A549 (cell line): Measurements from ENCODE around the gene KIAA0753. TPM values are rescaled to one million over a fixed set of nuclear protein-coding genes. Genes with fewer than 3 reads are reported as not detected.
"Not testable (repeated sequence)": the region's sequence is repeated elsewhere in the genome, so short reads cannot be mapped to it uniquely, and the experiment has no call there.

Source experiments
- ATAC-seq, 2 experiments: fragments of 200-7000 bp in 1 of 2; fragments of >200 bp in 1 of 2; cut with Nextera tagmentation in 1 of 2; cut with Tn5 transposase in 1 of 2; 3 replicates each; pipeline versions ENCODE4 v1.8.0 to v1.9.1; 2018 to 2020; ENCODE audit warnings: mild to moderate bottlenecking in 1 of 2, moderate library complexity in 1 of 2
- CTCF ChIA-PET: fragments of 300-600 bp; sonication (Branson Sonifier 250); formaldehyde crosslinking; extraction: SDS; loops from one replicate; lab custom pipeline; 2021; ENCODE audit warnings: antibody characterized with exemption, inconsistent platforms; lab: Yijun Ruan, JAX
- POLR2A ChIA-PET: fragments of 350-600 bp; formaldehyde crosslinking; extraction: SDS; loops from one replicate; lab custom pipeline; 2021; ENCODE audit warnings: antibody characterized with exemption, inconsistent platforms; lab: Yijun Ruan, JAX
- DNase-seq, 2 experiments: peaks; one replicate each; pipeline versions ENCODE4 v3.0.0 to v3.0.0-alpha.2; 2011 to 2016; ENCODE audit warnings: low read depth in 1 of 2, low spot score in 1 of 2
- FAIRE-seq: peaks from 2 replicates; lab custom pipeline; 2011; peaks lifted over from hg19 to GRCh38; lab: Jason Lieb, UNC
- H3K27ac ChIP-seq, 2 experiments: fragments of >200 bp; sonication (Bioruptor Twin); formaldehyde crosslinking; 3 replicates each; pipeline ENCODE4 v1.5.1; 2016 to 2017
- H3K4me1 ChIP-seq: fragments of >200 bp; sonication (Bioruptor Twin); formaldehyde crosslinking; 3 replicates; pipeline ENCODE4 v1.6.1; 2016
- H3K4me2 ChIP-seq: fragments of >200 bp; sonication (Bioruptor Twin); formaldehyde crosslinking; 3 replicates; pipeline ENCODE4 v1.6.1; 2016
- H3K4me3 ChIP-seq: fragments of >200 bp; sonication (Bioruptor Twin); formaldehyde crosslinking; 3 replicates; pipeline ENCODE4 v1.5.1; 2016
- H3K9me3 ChIP-seq: fragments of >200 bp; sonication (Bioruptor Twin); formaldehyde crosslinking; 3 replicates; pipeline ENCODE4 v1.6.1; 2016
- BCL3 ChIP-seq: fragments of >200 bp; sonication (Bioruptor Twin); formaldehyde crosslinking; IDR thresholded peaks from 3 replicates; pipeline ENCODE4 v1.6.1; 2016
- CBX2 ChIP-seq: fragments of 200-600 bp; sonication (generic); IDR thresholded peaks from 2 replicates; pipeline ENCODE4 v1.6.1; 2016; ENCODE audit warnings: low read depth, mild to moderate bottlenecking, borderline replicate concordance
- CHD2 ChIP-seq: fragments of 150-350 bp; IDR thresholded peaks from 2 replicates; pipeline ENCODE4 v1.6.1; 2014; ENCODE audit warnings: low read length; ENCODE audit not compliant: partially characterized antibody
- CTCF ChIP-seq: fragments of >200 bp; sonication (Bioruptor Twin); formaldehyde crosslinking; IDR thresholded peaks from 3 replicates; pipeline ENCODE4 v1.5.1; 2016
- E2F6 ChIP-seq: IDR thresholded peaks from 2 replicates; pipeline ENCODE4 v1.6.1; 2012; ENCODE audit warnings: low read depth, borderline replicate concordance
- EHF ChIP-seq: fragments of 250-450 bp; sonication (Bioruptor Pico); IDR thresholded peaks from 2 replicates; pipeline ENCODE4 v1.5.0; 2020; ENCODE audit warnings: mild to moderate bottlenecking
- EP300 ChIP-seq, 2 experiments: fragments of >200 bp; sonication (Bioruptor Twin); formaldehyde crosslinking; IDR thresholded peaks; 2 replicates in 1 of 2; 3 replicates in 1 of 2; pipeline ENCODE4 v1.6.1; 2016 to 2017
- FOSB ChIP-seq: fragments of 250-450 bp; sonication (Bioruptor Pico); IDR thresholded peaks from 2 replicates; pipeline ENCODE4 v1.5.0; 2020; ENCODE audit warnings: mild to moderate bottlenecking, moderate library complexity
- FOXS1 ChIP-seq: fragments of 250-450 bp; sonication (Bioruptor Pico); IDR thresholded peaks from 2 replicates; pipeline ENCODE4 v1.5.0; 2020; ENCODE audit warnings: mild to moderate bottlenecking, moderate library complexity
- GATA3 ChIP-seq: IDR thresholded peaks from 2 replicates; pipeline ENCODE4 v1.6.1; 2012; ENCODE audit warnings: borderline replicate concordance
- HMGXB4 ChIP-seq: fragments of 250-450 bp; sonication (Bioruptor Pico); IDR thresholded peaks from 2 replicates; pipeline ENCODE4 v1.5.0; 2021; ENCODE audit warnings: mild to moderate bottlenecking, moderate library complexity, borderline replicate concordance
- HOXB13 ChIP-seq: fragments of 250-450 bp; sonication (Bioruptor Pico); IDR thresholded peaks from 2 replicates; pipeline ENCODE4 v1.5.0; 2020; ENCODE audit warnings: low read depth, mild to moderate bottlenecking, moderate library complexity
- KDM5A ChIP-seq: fragments of 200-600 bp; sonication (generic); IDR thresholded peaks from 2 replicates; pipeline ENCODE4 v1.6.1; 2016; ENCODE audit warnings: antibody characterized with exemption, mild to moderate bottlenecking
- MYC ChIP-seq: IDR thresholded peaks from 2 replicates; pipeline ENCODE4 v1.6.1; 2012; ENCODE audit warnings: mild to moderate bottlenecking, inconsistent platforms, low read length, improper control_type of control experiment, borderline replicate concordance
- PHF8 ChIP-seq: fragments of 200-600 bp; sonication (generic); IDR thresholded peaks from 2 replicates; pipeline ENCODE4 v1.6.1; 2016; ENCODE audit warnings: low read depth, mild to moderate bottlenecking, antibody characterized with exemption, moderate library complexity, borderline replicate concordance
- POLR2A ChIP-seq: IDR thresholded peaks from 2 replicates; pipeline ENCODE4 v1.6.1; 2012; ENCODE audit warnings: mild to moderate bottlenecking, low read length
- RARB ChIP-seq: fragments of 250-450 bp; sonication (Bioruptor Pico); IDR thresholded peaks from 2 replicates; pipeline ENCODE4 v1.8.0; 2021; ENCODE audit warnings: mild to moderate bottlenecking, moderate library complexity
- TP53 ChIP-seq: fragments of 250-450 bp; sonication (Bioruptor Pico); IDR thresholded peaks from 2 replicates; pipeline ENCODE4 v1.5.0; 2021; ENCODE audit warnings: mild to moderate bottlenecking, moderate library complexity
- WGBS: methylation state at CpG from one replicate; pipeline ENCODE4 v1.1.6; 2017; ENCODE audit errors: missing lambda C conversion rate; 5-methylcytosine and 5-hydroxymethylcytosine counted together
- polyA plus RNA-seq, 4 experiments: library from polyadenylated mRNA; depleted of rRNA in 3 of 4; stranded (reverse); fragments of >200 nt; fragmentation: RNase III in 1 of 4; extraction: RNeasy Plus Mini Kit Qiagen cat#74134 plus additional on column Dnase treatment in 1 of 4; gene quantifications; 2 replicates in 3 of 4; 3 replicates in 1 of 4; pipeline ENCODE4 v1.2.3, GENCODE V29; 2011 to 2017

Gene KIAA0753
- polyA plus RNA-seq, 2 of the 4 experiments (the other 2 are of a cell fraction), result 13.6 to 15.2 TPM

GRCh38 chr17:6660805-6661463 is 20.4 kb upstream of the KIAA0753 start:
- peak; percentile 87 for FAIRE-seq
- POLR2A ChIA-PET, result interaction anchor here (0.7 kb wide), 1 partner anchor 19 kb away, joined by 3 read pairs; no protein-coding TSS in a partner anchor
- H3K4me2 ChIP-seq, result no peak overlapping the region
- CTCF ChIA-PET, result interaction anchor here (0.8 to 17.8 kb wide), 10 partner anchors 11 to 360 kb away, joined by 3 to 293 read pairs (median 4); partner anchors contain the start of genes RNASEK and SLC13A5
- no peak overlapping the region for H3K4me3 ChIP-seq
- TF ChIP-seq HOXB13 (CRISPR knock-in tag) (no peak), FOSB (no peak), POLR2A (no peak), TP53 (CRISPR knock-in tag) (no peak), GATA3 (no peak), RARB (CRISPR knock-in tag) (no peak), E2F6 (no peak)
- H3K9me3 ChIP-seq, result no peaks in the 10 kb centered on the region
- 34% methylated on average over 11 of the region's 11 CpGs for WGBS
- no peak for DNase-seq
- H3K27ac ChIP-seq, result no peak overlapping the region
- no peaks in the 10 kb centered on the region for H3K4me1 ChIP-seq
- ATAC-seq, result no peak

GRCh38 chr17:6660101-6660500 is 19.6 kb upstream of the KIAA0753 start:
- POLR2A ChIA-PET, result interaction anchor here (0.7 kb wide), 1 partner anchor 334 kb away, joined by 4 read pairs; no protein-coding TSS in a partner anchor
- ATAC-seq (no peak), FAIRE-seq (no peak), DNase-seq (no peak)
- H3K4me3 ChIP-seq, result no peak overlapping the region
- H3K4me1 ChIP-seq, result no peaks in the 10 kb centered on the region
- no peak overlapping the region for H3K27ac ChIP-seq
- CTCF ChIA-PET, result interaction anchor here (1.2 to 17.8 kb wide), 5 partner anchors 53 to 361 kb away, joined by 3 to 293 read pairs (median 18); partner anchors contain the start of genes RNASEK and SLC13A5
- H3K4me2 ChIP-seq, result no peak overlapping the region
- no peak for TF ChIP-seq KDM5A
- WGBS, result 61% methylated on average over 9 of the region's 9 CpGs
- no peaks in the 10 kb centered on the region for H3K9me3 ChIP-seq

GRCh38 chr17:6658411-6658810 is 17.9 kb upstream of the KIAA0753 start:
- FAIRE-seq, result peak; percentile 68
- H3K4me3 ChIP-seq, H3K9me3 ChIP-seq, H3K27ac ChIP-seq, DNase-seq, H3K4me1 ChIP-seq, ATAC-seq, POLR2A ChIA-PET, H3K4me2 ChIP-seq: not testable (repeated sequence)
- WGBS, result 69% methylated on average over 5 of the region's 5 CpGs
- CTCF ChIA-PET, result interaction anchor here (1.4 to 17.8 kb wide), 2 partner anchors 72 to 347 kb away, joined by 4 to 293 read pairs; partner anchors contain the start of gene RNASEK

- DNase-seq, result no peak
- TF ChIP-seq FOXS1 (CRISPR knock-in tag) (no peak), BCL3 (no peak), CTCF (no peak), HMGXB4 (no peak), EHF (CRISPR knock-in tag) (no peak), RARB (CRISPR knock-in tag) (no peak), MYC (no peak), CBX2 (no peak), CHD2 (no peak), EP300 (IDR thresholded peaks at IDR 0.05) (no peak), PHF8 (no peak)
- TF ChIP-seq, all 56 proteins: peak for 0
- no peak overlapping the region for H3K27ac ChIP-seq
- ChIA-PET CTCF (interaction anchor here (1.4 to 17.8 kb wide), 3 partner anchors 8 to 348 kb away, joined by 4 to 293 read pairs (median 8); partner anchors contain the start of gene RNASEK), POLR2A (no interaction called here)
- no peak overlapping the region for H3K4me3 ChIP-seq
- no peaks in the 10 kb centered on the region for H3K9me3 ChIP-seq
- peaks cover 3% of the 10 kb centered on the region; the same call in 1 of the 3 replicates for H3K4me1 ChIP-seq
- H3K4me2 ChIP-seq, result no peak overlapping the region; the same call in 2 of the 3 replicates
- ATAC-seq, result no peak
- no peak for FAIRE-seq
- WGBS, result 79% methylated on average over 18 of the region's 18 CpGs
Measured at GRCh38 chr17:6657633-6658287, 17.2 kb upstream of the KIAA0753 start.

GRCh38 chr17:6656797-6657632 is 16.5 kb upstream of the KIAA0753 start:
- DNase-seq, FAIRE-seq, H3K9me3 ChIP-seq, POLR2A ChIA-PET, H3K4me1 ChIP-seq, H3K27ac ChIP-seq: not testable (repeated sequence)
- CTCF ChIA-PET, result interaction anchor here (1.4 to 17.8 kb wide), 3 partner anchors 9 to 349 kb away, joined by 4 to 293 read pairs (median 8); partner anchors contain the start of gene RNASEK
- H3K4me2 ChIP-seq, result peak overlapping the region; percentile 74
- H3K4me3 ChIP-seq, result peak overlapping the region; percentile 37
- peak; percentile 32 to 67; a peak in 5 of 6 replicates for ATAC-seq
- WGBS, result 31% methylated on average over 32 of the region's 55 CpGs
